ENCODE measurements around the gene RASD2. TPM values are rescaled to one million over a fixed set of nuclear protein-coding genes. Genes with fewer than 3 reads are reported as not detected.

Gene RASD2
- total RNA-seq, 1 experiment from 2014 or later: 0.76 TPM

GRCh38 chr22:35601013-35601580 is 60.5 kb downstream of the RASD2 start:
- Histone ChIP-seq H3K36me3 (replicated peaks; ENCODE audit: control insufficient read depth, insufficient read depth, low read length) (no peaks in the 10 kb centered on the region), H3K27me3 (ENCODE audit: control insufficient read depth, insufficient read depth, low read length) (no peaks in the 10 kb centered on the region), H3K4me3 (ENCODE audit: insufficient read depth, low read depth, low read length) (no peak overlapping the region)
- no peak for DNase-seq

GRCh38 chr22:35601743-35602615 is 61.3 kb downstream of the RASD2 start:
- H3K4me3 ChIP-seq (ENCODE audit: insufficient read depth, low read depth, low read length): no peak overlapping the region
- DNase-seq: no peak
- H3K36me3 ChIP-seq (replicated peaks; ENCODE audit: control insufficient read depth, insufficient read depth, low read length): no peaks in the 10 kb centered on the region
- H3K27me3 ChIP-seq (ENCODE audit: control insufficient read depth, insufficient read depth, low read length): no peaks in the 10 kb centered on the region

Other genes with a start within 250 kb of the RASD2 start
- gene TOM1, start 240.9 kb upstream of the RASD2 start, total RNA-seq (2014; rRNA removed; shearing (Covaris generic)): 27.1 and 28.1 TPM in 2 replicates
- gene HMOX1, start 159.7 kb upstream of the RASD2 start, total RNA-seq (2014; rRNA removed; shearing (Covaris generic)): 8.3 and 20.6 TPM in 2 replicates
- 266 and 322 TPM in 2 replicates for gene MCM5, start 140.7 kb upstream of the RASD2 start, total RNA-seq (2014; rRNA removed; shearing (Covaris generic))
- 0.35 and 0.70 TPM in 2 replicates for gene MB, start 76.5 kb downstream of the RASD2 start, total RNA-seq (2014; rRNA removed; shearing (Covaris generic))
- 0.03 and 0.07 TPM in 2 replicates for gene APOL6, start 107.6 kb downstream of the RASD2 start, total RNA-seq (2014; rRNA removed; shearing (Covaris generic))
- gene APOL5, start 177.0 kb downstream of the RASD2 start, total RNA-seq (2014; rRNA removed; shearing (Covaris generic)): not detected in 2 replicates

Data from H7 (cell line).